Measurements from ENCODE around the gene ZBTB7C. TPM values are rescaled to one million over a fixed set of nuclear protein-coding genes. Genes with fewer than 3 reads are reported as not detected.

ZBTB7C gene
- total RNA-seq, 1 experiment from 2014 or later: not detected

DNA sequence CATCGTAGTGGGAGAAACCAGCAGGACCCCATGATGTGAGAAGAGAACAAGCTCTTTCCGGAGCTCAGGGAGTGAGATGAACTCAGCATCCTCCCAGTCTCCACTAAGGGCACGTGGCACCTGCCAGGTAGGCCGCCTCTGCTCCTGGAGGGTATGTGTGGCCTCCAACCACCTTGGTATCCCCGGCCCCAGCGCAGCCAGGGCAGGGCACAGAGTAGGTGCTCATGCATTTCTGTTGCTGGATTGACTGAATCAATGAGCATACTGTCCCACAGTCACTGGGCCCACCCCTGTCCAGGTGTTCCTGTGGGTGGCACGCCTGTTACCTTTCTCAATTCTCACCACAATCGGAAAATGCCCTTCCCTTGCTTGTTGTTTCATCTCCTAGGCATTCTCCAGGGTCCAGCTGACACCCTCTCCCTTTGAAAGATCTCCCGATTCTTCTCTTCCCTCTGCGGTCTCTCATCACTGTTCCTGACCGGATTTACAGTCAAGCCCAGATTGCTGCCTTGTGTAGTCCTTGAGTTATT, 340.2 kb downstream of the ZBTB7C start:
- H3K27me3 Mint-ChIP-seq (ENCODE audit: unreplicated experiment): peaks cover 88% of the 10 kb centered on the region
- TF ChIP-seq, protein P1, sequence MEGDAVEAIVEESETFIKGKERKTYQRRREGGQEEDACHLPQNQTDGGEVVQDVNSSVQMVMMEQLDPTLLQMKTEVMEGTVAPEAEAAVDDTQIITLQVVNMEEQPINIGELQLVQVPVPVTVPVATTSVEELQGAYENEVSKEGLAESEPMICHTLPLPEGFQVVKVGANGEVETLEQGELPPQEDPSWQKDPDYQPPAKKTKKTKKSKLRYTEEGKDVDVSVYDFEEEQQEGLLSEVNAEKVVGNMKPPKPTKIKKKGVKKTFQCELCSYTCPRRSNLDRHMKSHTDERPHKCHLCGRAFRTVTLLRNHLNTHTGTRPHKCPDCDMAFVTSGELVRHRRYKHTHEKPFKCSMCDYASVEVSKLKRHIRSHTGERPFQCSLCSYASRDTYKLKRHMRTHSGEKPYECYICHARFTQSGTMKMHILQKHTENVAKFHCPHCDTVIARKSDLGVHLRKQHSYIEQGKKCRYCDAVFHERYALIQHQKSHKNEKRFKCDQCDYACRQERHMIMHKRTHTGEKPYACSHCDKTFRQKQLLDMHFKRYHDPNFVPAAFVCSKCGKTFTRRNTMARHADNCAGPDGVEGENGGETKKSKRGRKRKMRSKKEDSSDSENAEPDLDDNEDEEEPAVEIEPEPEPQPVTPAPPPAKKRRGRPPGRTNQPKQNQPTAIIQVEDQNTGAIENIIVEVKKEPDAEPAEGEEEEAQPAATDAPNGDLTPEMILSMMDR (IDR thresholded peaks at IDR 0.05; ENCODE audit: unreplicated experiment): no peak
- BruUV-seq (replicated peaks): no TSS peak
- H3K36me3 Mint-ChIP-seq (ENCODE audit: insufficient read depth, unreplicated experiment): no peaks in the 10 kb centered on the region
- no peak overlapping the region for H3K4me3 Mint-ChIP-seq (ENCODE audit: low read depth, unreplicated experiment)
- DNase-seq: no peak
- intact Hi-C loops (cut with micrococcal nuclease; ENCODE audit: unreplicated experiment): no loop called here
- no peaks in the 10 kb centered on the region for H3K4me1 Mint-ChIP-seq (ENCODE audit: low read depth, unreplicated experiment)
- CTCF ChIA-PET: interaction anchor here (0.6 kb wide), 1 partner anchor 61 kb away, joined by 3 read pairs; no protein-coding TSS in a partner anchor
- no peak overlapping the region for H3K27ac Mint-ChIP-seq (ENCODE audit: unreplicated experiment)
- H3K9me3 Mint-ChIP-seq (ENCODE audit: low read depth, unreplicated experiment): no peaks in the 10 kb centered on the region

DNA sequence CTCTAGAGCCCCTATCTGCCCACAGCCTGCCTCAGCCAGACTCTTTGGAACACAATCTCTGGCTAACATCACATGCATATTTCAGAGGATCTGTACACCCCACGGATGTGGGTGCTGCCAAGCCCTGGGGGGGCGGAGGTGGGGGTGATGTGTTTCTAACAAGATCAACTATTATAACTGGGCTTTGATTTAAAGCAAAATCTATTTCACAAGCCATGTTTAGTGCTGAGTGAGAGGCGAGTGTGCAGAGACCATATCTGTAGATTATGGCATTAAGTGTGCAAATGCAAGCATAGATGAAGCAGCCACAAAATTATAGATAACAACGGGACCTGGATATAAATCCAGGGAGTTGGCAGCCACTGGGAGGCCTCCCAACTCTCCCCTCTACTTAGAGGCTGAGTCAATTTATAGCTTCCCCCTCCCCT, 342.9 kb downstream of the ZBTB7C start:
- intact Hi-C loops (cut with micrococcal nuclease; ENCODE audit: unreplicated experiment): no loop called here
- CTCF ChIA-PET: interaction anchor here (1.0 kb wide), 1 partner anchor 8 kb away, joined by 3 read pairs; no protein-coding TSS in a partner anchor
- Mint-ChIP-seq H3K9me3 (ENCODE audit: low read depth, unreplicated experiment) (no peaks in the 10 kb centered on the region), H3K36me3 (ENCODE audit: insufficient read depth, unreplicated experiment) (no peaks in the 10 kb centered on the region), H3K27me3 (ENCODE audit: unreplicated experiment) (peaks cover 79% of the 10 kb centered on the region), H3K4me3 (ENCODE audit: low read depth, unreplicated experiment) (no peak overlapping the region), H3K4me1 (ENCODE audit: low read depth, unreplicated experiment) (no peaks in the 10 kb centered on the region), H3K27ac (ENCODE audit: unreplicated experiment) (no peak overlapping the region)
- DNase-seq: no peak
- no TSS peak for BruUV-seq (replicated peaks)
- TF ChIP-seq, protein P1 (IDR thresholded peaks at IDR 0.05; ENCODE audit: unreplicated experiment): no peak

DNA sequence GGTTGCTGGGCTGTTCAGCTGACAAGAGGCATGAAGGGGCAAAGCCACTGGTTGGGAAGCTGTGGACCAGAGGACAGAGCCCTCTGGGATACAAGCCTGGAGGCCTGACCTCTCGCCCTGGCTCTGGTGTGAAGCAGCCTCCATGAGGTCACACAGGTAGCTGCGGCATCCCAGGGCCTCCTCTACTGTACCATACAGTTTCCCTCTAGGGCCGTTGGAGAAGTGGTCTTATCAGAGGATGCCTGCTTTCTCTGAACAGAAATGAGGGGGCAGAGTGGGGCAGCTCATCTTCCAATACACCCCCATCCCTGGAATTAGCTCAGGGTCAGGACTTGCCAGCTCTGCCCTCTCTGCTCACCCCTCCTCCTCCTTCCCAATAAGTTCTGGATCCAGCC, 343.6 kb downstream of the ZBTB7C start:
- peaks cover 79% of the 10 kb centered on the region for H3K27me3 Mint-ChIP-seq (ENCODE audit: unreplicated experiment)
- no TSS peak for BruUV-seq (replicated peaks)
- intact Hi-C loops (cut with micrococcal nuclease; ENCODE audit: unreplicated experiment): no loop called here
- TF ChIP-seq, protein P1 (IDR thresholded peaks at IDR 0.05; ENCODE audit: unreplicated experiment): no peak
- H3K4me3 Mint-ChIP-seq (ENCODE audit: low read depth, unreplicated experiment): no peak overlapping the region
- H3K4me1 Mint-ChIP-seq (ENCODE audit: low read depth, unreplicated experiment): no peaks in the 10 kb centered on the region
- no peaks in the 10 kb centered on the region for H3K9me3 Mint-ChIP-seq (ENCODE audit: low read depth, unreplicated experiment)
- no peak for DNase-seq
- no peaks in the 10 kb centered on the region for H3K36me3 Mint-ChIP-seq (ENCODE audit: insufficient read depth, unreplicated experiment)
- H3K27ac Mint-ChIP-seq (ENCODE audit: unreplicated experiment): no peak overlapping the region
- CTCF ChIA-PET: no interaction called here

DNA sequence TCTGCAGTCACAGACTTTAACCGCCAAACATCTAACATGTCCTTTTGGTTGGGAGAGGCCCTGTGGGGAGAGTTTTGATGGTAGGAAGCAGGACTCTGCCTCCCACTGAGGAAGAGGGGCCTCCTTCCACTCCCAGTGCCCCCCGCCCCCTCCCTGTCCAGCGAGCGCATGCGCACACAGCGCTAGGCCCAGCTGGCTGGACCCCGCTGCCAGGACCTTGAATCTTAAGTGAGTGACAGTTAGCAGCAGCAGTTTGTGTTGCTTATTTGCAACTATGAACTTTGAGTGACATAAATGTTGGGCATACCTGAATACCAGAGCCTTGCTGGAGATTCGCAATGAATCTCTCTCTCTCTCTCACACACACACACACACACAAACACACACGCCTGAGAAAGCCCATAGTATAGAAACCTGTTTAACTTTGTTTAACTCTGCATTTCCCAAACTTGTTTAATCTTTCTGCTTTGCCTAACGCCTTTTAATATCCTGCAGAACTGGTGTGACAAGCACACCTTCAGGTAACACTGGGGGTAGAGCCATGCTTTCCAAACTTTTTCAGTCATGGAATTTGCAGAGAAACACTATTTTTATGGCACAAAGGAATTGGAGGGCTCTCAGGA, 344.1 kb downstream of the ZBTB7C start:
- Mint-ChIP-seq H3K27me3 (ENCODE audit: unreplicated experiment) (peaks cover 79% of the 10 kb centered on the region), H3K27ac (ENCODE audit: unreplicated experiment) (no peak overlapping the region), H3K36me3 (ENCODE audit: insufficient read depth, unreplicated experiment) (no peaks in the 10 kb centered on the region), H3K9me3 (ENCODE audit: low read depth, unreplicated experiment) (no peaks in the 10 kb centered on the region), H3K4me3 (ENCODE audit: low read depth, unreplicated experiment) (no peak overlapping the region), H3K4me1 (ENCODE audit: low read depth, unreplicated experiment) (no peaks in the 10 kb centered on the region)
- no TSS peak for BruUV-seq (replicated peaks)
- intact Hi-C loops (cut with micrococcal nuclease; ENCODE audit: unreplicated experiment): no loop called here
- CTCF ChIA-PET: no interaction called here
- TF ChIP-seq, protein P1 (IDR thresholded peaks at IDR 0.05; ENCODE audit: unreplicated experiment): no peak
- DNase-seq: no peak

Data from Calu3 (cell line).